DND-41 (cell line): ENCODE results near the gene CARS1.

Experiments
- CTCF ChIP-seq: IDR thresholded peaks from 2 replicates; pipeline ENCODE4 v1.5.1; 2012; ENCODE audit warnings: borderline replicate concordance, low read length, moderate library complexity, mild to moderate bottlenecking; ENCODE audit not compliant: poor library complexity, severe bottlenecking; ENCODE audit errors: extremely low read depth
- EZH2 ChIP-seq: IDR thresholded peaks from 3 replicates; pipeline ENCODE4 v1.6.1; 2012; ENCODE audit warnings: borderline replicate concordance, low read depth, mild to moderate bottlenecking, moderate library complexity, low read length, inconsistent platforms; ENCODE audit not compliant: severe bottlenecking

- TF ChIP-seq EZH2 (no peak), CTCF (no peak)
These were observed 21.9 kb downstream of the CARS1 start for GRCh38 chr11:3035333-3035732.
